Endothelial cell (in vitro differentiated cells): ENCODE measurements around the gene CATSPERD. TPM values are rescaled to one million over a fixed set of nuclear protein-coding genes. Genes with fewer than 3 reads are reported as not detected.
A peak's percentile ranks its signal among the peaks of the same experiment; 100 is the strongest.

ENCODE experiments used
- DNase-seq: peaks from one replicate; pipeline ENCODE4 v3.0.0; 2021; ENCODE audit warnings: low spot score
- H3K27ac Mint-ChIP-seq: one replicate; pipeline ENCODE4 v1.8.0; 2021; ENCODE audit warnings: mixed read lengths, inconsistent platforms; ENCODE audit not compliant: unreplicated experiment
- H3K27me3 Mint-ChIP-seq: one replicate; pipeline ENCODE4 v1.8.0; 2021; ENCODE audit warnings: mild to moderate bottlenecking, moderate library complexity, mixed read lengths, inconsistent platforms; ENCODE audit not compliant: unreplicated experiment
- H3K36me3 Mint-ChIP-seq: one replicate; pipeline ENCODE4 v1.8.0; 2021; ENCODE audit warnings: mild to moderate bottlenecking, low read depth, mixed read lengths, inconsistent platforms; ENCODE audit not compliant: unreplicated experiment
- H3K4me1 Mint-ChIP-seq: one replicate; pipeline ENCODE4 v1.8.0; 2021; ENCODE audit warnings: mild to moderate bottlenecking, mixed read lengths, inconsistent platforms; ENCODE audit not compliant: unreplicated experiment
- H3K4me3 Mint-ChIP-seq: one replicate; pipeline ENCODE4 v1.8.0; 2021; ENCODE audit warnings: mild to moderate bottlenecking, mixed read lengths, inconsistent platforms; ENCODE audit not compliant: unreplicated experiment
- H3K9me3 Mint-ChIP-seq: one replicate; pipeline ENCODE4 v1.8.0; 2021; ENCODE audit warnings: mixed read lengths, inconsistent platforms; ENCODE audit not compliant: unreplicated experiment
- CTCF ChIP-seq: fragments of 200-600 bp; sonication (generic); IDR thresholded peaks from one replicate; pipeline ENCODE4 v1.5.0; 2021; ENCODE audit warnings: antibody characterized with exemption; ENCODE audit not compliant: unreplicated experiment
- total RNA-seq: library from RNA; stranded (reverse); fragmentation: NEBNext Ultra II Directional; extraction: Animal tissue kit (Norgen Biotek cat#: 25700); gene quantifications from one replicate; pipeline ENCODE4 v1.2.1, GENCODE V29; 2021; ENCODE audit not compliant: unreplicated experiment

The CATSPERD gene
- total RNA-seq, 1 donor from 2014 or later: not detected

GRCh38 chr19:5690955-5691821, 29.2 kb upstream of the CATSPERD start:
- Mint-ChIP-seq H3K4me1 (peaks cover 14% of the 10 kb centered on the region), H3K9me3 (no peaks in the 10 kb centered on the region), H3K27me3 (peaks cover 12% of the 10 kb centered on the region), H3K36me3 (peaks cover 16% of the 10 kb centered on the region), H3K27ac (peak overlapping the region; percentile 61), H3K4me3 (peak overlapping the region; percentile 98)
- no peak for DNase-seq
- no peak for TF ChIP-seq CTCF

- H3K4me3 Mint-ChIP-seq: peak overlapping the region; percentile 98
- peaks cover 12% of the 10 kb centered on the region for H3K27me3 Mint-ChIP-seq
- DNase-seq: no peak
- peak overlapping the region; percentile 42 for H3K27ac Mint-ChIP-seq
- TF ChIP-seq CTCF: no peak
- H3K4me1 Mint-ChIP-seq: peaks cover 14% of the 10 kb centered on the region
- peaks cover 16% of the 10 kb centered on the region for H3K36me3 Mint-ChIP-seq
- no peaks in the 10 kb centered on the region for H3K9me3 Mint-ChIP-seq
Measured at GRCh38 chr19:5691822-5692722, 28.4 kb upstream of the CATSPERD start.

GRCh38 chr19:5692723-5693194, 27.7 kb upstream of the CATSPERD start:
- Mint-ChIP-seq H3K4me3 (peak overlapping the region; percentile 65), H3K9me3 (no peaks in the 10 kb centered on the region), H3K27ac (peak overlapping the region; percentile 42), H3K27me3 (peaks cover 12% of the 10 kb centered on the region), H3K36me3 (peaks cover 16% of the 10 kb centered on the region), H3K4me1 (peaks cover 14% of the 10 kb centered on the region)
- TF ChIP-seq CTCF: no peak
- no peak for DNase-seq

- Mint-ChIP-seq H3K27me3 (peaks cover 12% of the 10 kb centered on the region), H3K4me1 (peaks cover 10% of the 10 kb centered on the region), H3K9me3 (no peaks in the 10 kb centered on the region), H3K4me3 (no peak overlapping the region), H3K36me3 (peaks cover 12% of the 10 kb centered on the region), H3K27ac (peak overlapping the region; percentile 24)
- no peak for DNase-seq
- no peak for TF ChIP-seq CTCF
Measured at GRCh38 chr19:5693195-5694166, 27.0 kb upstream of the CATSPERD start.
